Measurements from ENCODE around the gene RERG.

RERG gene

DNA sequence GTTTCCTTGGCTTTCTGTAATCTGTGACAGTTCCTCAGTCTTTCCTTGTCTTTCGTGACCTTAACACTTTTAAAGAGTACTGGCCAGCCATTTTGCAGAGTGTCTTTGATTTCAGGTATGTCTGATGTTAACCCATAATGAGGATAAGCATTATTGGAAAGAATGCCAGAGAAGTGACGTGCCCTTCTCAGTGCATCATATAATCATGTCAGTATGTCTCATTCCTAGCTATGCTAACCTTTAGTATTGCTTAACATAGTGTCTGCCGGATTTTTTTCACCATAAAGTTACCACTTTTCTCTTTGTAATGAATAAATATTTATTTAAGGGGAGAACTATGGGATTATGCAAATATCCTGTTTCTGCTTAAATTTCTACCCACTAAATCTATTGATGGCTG is 28.5 kb downstream of the RERG start:
- TF ChIP-seq POLR2A (IDR thresholded peaks at IDR 0.05; ENCODE audit: low read length): no peak
- TF ChIP-seq GATA1 (IDR thresholded peaks at IDR 0.05; ENCODE audit: low read depth, low read length): no peak

DNA sequence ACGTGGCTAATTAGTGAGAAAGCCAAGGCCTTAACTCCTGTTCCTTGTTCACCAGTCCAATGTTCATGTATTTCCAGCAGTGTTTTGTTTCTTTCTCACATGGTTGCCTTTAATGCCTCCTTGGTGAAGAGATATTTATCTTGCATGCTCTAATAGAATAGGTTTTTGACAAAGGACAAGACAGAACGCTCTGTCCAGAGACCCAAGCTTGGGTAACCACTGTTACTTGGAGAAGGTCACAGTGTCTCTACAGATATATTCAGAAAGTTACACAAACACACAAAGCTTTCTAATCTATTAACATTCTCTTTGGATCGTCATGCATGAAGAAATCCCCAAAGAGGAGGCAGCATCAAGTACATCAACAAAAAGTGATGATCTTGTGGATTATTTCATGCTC is 33.1 kb downstream of the RERG start:
- DNase-seq: no peak
- no peak for TF ChIP-seq POLR2A (IDR thresholded peaks at IDR 0.05; ENCODE audit: low read length)

More for the DNA sequence above, 28.5 kb downstream of the RERG start:
- DNase-seq: no peak

DNA sequence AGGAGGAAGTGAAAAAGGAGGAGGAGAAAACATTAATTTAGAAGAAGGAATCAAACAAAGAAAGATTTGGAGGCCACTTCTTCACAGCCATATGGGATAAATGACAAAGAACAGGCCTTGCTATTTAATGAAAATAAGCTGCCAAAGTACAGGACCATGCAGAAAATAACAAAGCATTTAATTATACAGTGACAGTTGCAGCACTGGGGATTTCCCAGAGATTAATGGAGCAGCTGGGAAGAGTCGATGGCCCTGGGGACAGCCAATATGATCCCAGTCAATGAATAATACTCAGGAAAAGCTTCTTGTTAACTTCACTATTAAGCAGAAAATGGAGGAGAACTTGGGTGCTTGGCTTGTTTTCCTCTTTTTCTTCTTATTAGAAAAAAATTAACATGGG is 34.6 kb downstream of the RERG start:
- no peak for DNase-seq
- TF ChIP-seq POLR2A (IDR thresholded peaks at IDR 0.05; ENCODE audit: low read length) (no peak), GATA1 (IDR thresholded peaks at IDR 0.05; ENCODE audit: low read depth, low read length) (no peak)

DNA sequence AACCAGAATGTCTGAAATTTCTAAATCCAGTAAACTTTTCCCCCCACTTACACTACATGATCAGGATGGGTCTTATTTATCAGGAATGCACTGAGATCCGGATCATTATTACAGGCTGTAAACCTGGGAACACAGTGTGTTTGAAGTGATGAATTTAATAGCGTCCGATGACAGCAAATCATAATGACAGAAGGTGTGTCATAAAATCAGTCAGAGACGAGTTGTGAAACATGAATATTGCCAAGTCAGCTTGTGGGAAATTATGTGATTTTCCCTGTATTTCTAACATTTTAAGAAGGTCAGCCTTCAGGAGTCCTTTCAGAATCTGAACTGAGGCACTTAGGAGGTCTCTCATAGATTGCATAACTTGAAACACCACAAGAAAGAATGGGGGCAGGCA is 36.7 kb downstream of the RERG start:
- TF ChIP-seq GATA1 (IDR thresholded peaks at IDR 0.05; ENCODE audit: low read depth, low read length) (no peak), POLR2A (IDR thresholded peaks at IDR 0.05; ENCODE audit: low read length) (no peak)
- DNase-seq: no peak

DNA sequence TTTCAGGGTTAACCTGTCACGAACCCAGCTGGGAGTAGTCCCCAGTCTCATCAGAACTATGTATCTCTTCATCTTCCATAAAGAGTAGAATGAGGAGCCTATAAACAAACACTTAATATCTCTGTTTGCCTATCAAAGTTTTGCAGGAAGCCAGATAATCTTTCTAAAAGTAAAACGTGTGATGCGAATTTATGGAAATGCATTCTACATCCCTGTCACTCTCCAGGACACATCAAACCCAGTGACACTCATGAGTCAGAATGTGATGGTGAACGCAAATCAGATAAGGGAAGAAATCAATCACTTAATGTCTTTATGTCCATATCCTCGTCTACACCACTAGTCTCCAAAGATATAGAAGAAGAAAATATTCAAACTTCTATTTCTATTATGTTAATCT is 37.4 kb downstream of the RERG start:
- TF ChIP-seq GATA1 (IDR thresholded peaks at IDR 0.05; ENCODE audit: low read depth, low read length): no peak
- no peak for TF ChIP-seq POLR2A (IDR thresholded peaks at IDR 0.05; ENCODE audit: low read length)
- DNase-seq: no peak

DNA sequence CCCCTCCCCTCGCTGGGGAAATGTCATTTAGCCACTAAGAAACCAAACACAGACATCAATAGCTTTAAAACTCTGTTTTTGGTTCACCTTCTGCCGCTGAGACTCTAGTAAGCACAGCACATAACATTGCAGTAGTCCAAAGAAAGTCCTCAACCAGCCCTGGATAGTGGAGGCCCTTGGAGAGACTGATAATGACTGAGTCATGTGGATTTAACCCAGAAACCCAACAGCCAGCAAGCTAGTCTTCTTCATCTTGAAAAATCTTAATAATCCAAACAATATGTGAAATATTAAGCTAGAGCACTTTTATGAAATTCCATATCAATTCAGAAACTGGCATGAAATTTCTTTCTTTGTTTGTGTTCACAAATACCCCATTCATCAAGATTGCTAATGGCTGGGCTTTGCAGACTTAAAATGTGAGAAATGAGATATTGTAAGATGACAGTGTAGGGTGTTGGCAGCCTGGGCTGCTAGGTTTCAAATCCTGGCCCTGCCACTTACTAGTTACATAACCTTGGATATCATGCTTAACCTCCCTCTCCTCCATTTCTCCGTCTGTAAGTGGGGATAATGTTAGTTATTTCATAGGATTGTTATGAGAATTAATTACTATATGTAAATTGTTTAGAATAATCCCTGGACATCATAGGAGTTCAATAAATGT is 40.1 kb downstream of the RERG start:
- DNase-seq: no peak
- TF ChIP-seq POLR2A (IDR thresholded peaks at IDR 0.05; ENCODE audit: low read length): no peak
- TF ChIP-seq GATA1 (IDR thresholded peaks at IDR 0.05; ENCODE audit: low read depth, low read length): no peak

DNA sequence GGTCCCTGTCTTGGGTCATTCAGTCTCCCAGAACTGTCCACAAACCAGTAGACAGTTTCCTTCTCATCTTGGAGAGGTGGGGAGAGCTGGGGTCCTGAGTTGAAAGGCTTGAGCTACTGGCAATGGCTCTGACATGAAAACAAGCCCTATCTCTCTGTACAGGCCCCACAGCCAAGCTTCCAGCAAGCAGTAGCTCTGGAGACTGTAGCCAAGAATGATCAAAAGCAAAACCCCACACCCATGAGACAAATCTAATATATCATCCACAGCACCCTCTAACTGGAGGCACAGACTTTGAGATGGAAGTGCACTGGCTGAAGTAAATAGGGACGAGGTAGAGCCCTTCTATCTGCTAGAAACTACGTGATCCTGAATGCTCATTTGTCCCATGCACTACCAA is 40.9 kb downstream of the RERG start:
- no peak for DNase-seq
- TF ChIP-seq GATA1 (IDR thresholded peaks at IDR 0.05; ENCODE audit: low read depth, low read length): no peak
- no peak for TF ChIP-seq POLR2A (IDR thresholded peaks at IDR 0.05; ENCODE audit: low read length)

DNA sequence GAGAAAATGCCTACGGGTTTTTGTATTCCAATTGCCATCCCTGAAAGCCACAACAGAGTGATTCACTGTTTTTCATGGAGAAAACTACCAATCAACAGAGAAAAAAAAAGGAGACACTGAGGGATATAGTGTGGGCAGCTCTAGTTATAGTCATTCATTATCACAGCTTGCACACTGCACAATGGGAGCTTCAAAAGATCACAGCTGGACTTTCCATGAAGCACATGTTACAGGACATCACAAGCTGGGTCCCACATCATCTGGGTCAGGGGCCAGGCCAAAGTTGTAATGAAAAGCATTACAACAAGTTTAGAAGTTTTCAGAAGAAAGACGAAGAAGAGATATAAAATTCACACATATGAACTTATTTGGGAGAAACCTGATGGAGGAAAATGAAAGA is 41.5 kb downstream of the RERG start:
- DNase-seq: no peak
- TF ChIP-seq POLR2A (IDR thresholded peaks at IDR 0.05; ENCODE audit: low read length): no peak
- TF ChIP-seq GATA1 (IDR thresholded peaks at IDR 0.05; ENCODE audit: low read depth, low read length): no peak

DNA sequence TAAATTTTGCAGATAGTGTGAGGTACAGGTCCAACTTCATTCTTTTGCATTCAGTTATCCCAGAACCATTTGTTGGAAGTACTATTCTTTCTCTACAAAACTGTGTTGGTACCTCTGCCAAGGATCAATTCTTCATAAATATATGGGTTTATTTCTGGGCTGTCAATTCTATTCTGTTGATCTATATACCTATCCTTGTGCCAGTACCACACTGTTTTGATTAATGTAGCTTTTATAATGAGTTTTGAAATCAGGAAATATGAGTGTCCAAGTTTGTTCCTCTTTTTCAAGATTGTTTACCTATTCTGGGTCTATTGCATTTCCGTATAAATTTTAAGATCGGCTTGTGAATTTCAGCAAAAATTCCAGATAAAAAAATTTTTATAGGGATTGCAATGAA is 48.1 kb downstream of the RERG start:
- no peak for DNase-seq
- TF ChIP-seq POLR2A (IDR thresholded peaks at IDR 0.05; ENCODE audit: low read length): no peak

DNA sequence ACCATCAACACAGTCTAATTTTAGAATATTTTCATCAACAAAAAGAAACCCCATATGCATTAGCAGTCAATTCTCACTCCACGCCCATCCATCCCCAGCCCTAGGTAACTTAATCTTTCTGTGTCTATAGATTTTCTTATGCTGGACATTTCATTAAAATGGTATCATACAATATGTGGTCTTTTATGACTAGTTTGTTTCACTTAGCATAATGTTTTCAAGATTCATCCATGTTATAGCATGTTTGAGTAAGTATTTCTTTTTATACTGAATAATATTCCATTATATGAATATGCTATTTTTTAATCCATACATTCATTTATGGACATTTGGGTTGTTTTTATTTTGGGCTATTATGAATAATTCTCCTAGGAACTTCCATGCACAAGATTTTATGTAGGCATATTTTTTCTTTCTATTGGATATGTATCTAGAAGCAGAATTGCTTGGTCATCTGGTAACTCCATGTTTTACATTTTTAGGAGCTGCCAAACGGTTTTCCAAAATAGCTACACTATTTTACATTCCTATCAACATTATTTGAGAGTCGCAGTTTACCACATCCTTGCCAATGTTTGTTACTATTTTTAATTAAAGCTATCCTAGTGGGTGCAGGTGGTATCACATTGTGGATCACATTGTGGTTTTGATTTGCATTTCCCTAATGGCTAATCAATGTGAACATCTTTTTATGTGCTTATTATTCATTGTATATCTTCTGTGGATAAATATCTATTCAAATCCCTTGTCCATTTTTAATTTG is 49.0 kb downstream of the RERG start:
- no peak for TF ChIP-seq GATA1 (IDR thresholded peaks at IDR 0.05; ENCODE audit: low read depth, low read length)
- no peak for TF ChIP-seq POLR2A (IDR thresholded peaks at IDR 0.05; ENCODE audit: low read length)
- no peak for DNase-seq

DNA sequence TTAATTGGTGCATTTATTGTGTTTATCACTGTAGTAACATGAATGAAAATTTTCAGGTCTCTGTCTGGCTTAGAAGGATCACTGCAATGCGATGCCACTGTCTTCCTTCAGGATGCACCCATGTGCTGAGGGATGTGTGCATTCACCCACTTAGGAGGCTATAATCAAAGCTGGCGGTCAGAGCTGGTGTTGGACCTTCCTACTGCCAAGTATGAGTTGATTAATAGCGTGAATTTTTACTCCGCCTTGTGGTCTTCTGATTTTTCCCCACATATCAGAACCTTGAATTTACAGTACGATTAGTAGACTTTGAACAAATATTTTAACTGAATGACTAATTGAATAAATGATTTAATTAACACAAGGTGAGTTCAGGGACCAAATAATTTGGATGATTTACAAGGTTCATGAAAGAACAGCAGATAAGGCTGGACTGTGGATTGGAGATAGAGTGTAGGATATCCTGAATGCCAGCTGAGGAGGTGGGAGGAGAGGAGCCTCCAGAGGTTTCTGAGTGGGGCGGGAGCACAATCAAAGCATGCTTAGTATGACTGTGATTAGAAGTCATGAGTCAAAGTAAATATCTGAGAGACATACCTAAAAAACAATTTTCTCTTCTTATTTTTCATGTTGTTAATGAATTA is 50.1 kb downstream of the RERG start:
- DNase-seq: no peak
- TF ChIP-seq POLR2A (IDR thresholded peaks at IDR 0.05; ENCODE audit: low read length) (no peak), GATA1 (IDR thresholded peaks at IDR 0.05; ENCODE audit: low read depth, low read length) (no peak)

DNA sequence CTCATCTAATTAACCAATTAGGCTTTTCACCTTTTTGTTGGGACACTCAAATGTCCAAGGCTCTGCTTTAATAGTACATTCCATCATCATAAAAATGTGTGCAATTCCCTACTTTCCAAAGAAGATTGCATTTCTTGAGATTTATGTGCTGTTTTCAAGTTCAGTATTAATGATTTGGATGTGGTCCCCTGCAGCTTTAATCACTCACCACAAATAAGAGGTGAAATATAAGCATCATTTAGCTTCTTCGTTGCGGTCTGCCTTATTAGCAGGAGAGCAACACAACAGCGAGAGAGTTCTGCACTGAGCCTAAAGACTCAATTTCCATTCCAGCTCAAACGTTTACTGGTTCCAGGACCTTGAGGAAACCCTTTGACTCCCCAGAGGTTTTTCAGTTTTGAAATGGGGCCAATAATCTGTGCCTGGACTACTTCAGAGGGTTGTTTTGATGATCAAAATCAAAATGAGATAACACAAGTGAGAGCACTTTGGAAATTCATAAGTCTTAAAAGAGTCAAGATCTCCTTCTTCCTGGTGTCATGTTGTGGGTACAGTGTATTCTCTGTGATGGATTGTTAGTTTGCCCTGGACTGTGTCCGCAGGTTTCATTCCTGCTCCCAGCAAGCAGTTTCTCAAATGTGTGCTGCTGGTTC is 53.1 kb downstream of the RERG start:
- DNase-seq: no peak
- TF ChIP-seq POLR2A (IDR thresholded peaks at IDR 0.05; ENCODE audit: low read length) (no peak), GATA1 (IDR thresholded peaks at IDR 0.05; ENCODE audit: low read depth, low read length) (no peak)

DNA sequence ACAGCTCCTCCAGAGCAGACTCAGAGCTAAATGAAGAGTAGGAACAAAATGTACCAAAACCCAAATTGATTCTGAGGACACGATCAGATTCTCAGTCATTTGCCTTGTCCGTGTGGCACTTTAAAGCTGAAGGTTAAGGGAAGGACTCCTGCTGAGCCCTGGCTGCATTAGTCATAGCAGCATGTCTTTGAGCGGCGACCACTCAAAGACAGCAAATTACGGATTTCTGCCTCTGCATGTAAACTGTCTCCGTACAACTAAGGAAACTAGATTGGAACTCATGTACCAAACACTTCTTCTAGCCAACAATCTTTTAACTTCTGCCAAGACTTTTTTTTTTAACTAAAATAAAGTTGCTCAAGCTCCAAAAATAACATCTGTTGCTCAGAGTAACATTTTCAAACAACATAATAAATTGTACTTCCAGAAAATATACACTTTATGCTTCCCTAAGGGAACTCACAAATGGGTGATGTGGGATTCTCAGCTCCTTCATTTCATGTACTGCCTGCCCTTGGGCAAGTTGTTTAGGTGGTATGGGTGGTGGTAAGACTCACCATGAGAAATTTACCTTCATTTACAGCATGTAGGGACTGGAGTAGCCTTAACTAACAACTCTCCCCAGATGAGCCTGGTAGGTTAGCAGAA is 56.1 kb downstream of the RERG start:
- TF ChIP-seq POLR2A (IDR thresholded peaks at IDR 0.05; ENCODE audit: low read length): no peak
- no peak for TF ChIP-seq GATA1 (IDR thresholded peaks at IDR 0.05; ENCODE audit: low read depth, low read length)
- no peak for DNase-seq
